ENCODE measurements around the gene ASF1B. TPM values are rescaled to one million over a fixed set of nuclear protein-coding genes. Genes with fewer than 3 reads are reported as not detected.

Gene ASF1B
- total and polyA plus RNA-seq, 8 donors, result 2.6 to 120 (median 7.0) TPM; not detected in 1

GRCh38 chr19:14165990-14166830 lies 29.8 kb upstream of the ASF1B start:
- WGBS, 5 donors, result 55 to 76% (median 69%) methylated on average over 18 to 20 of the region's 20 CpGs
- peak overlapping the region in 1 of 4 donors; percentile 0 for H3K4me3 ChIP-seq
- H3K4me1 ChIP-seq, result peaks cover 6 to 25% (median 20%) of the 10 kb centered on the region in 4 donors
- H3K27ac ChIP-seq, result peak overlapping the region in 2 of 5 donors; percentile 46 to 51
- no peaks in the 10 kb centered on the region for H3K9me3 ChIP-seq
- no peaks in the 10 kb centered on the region for H3K27me3 ChIP-seq
- intact Hi-C loops (cut with DNase I; ENCODE audit: low total_unique reads), result no loop called here
- DNase-seq, result peak in 1 of 2 donors; percentile 60
- no peak for TF ChIP-seq POLR2AphosphoS5 (IDR thresholded peaks at IDR 0.05)
- no peak for TF ChIP-seq EP300 (IDR thresholded peaks at IDR 0.05)
- TF ChIP-seq POLR2A (IDR thresholded peaks at IDR 0.05), result no peak
- TF ChIP-seq, protein P1, sequence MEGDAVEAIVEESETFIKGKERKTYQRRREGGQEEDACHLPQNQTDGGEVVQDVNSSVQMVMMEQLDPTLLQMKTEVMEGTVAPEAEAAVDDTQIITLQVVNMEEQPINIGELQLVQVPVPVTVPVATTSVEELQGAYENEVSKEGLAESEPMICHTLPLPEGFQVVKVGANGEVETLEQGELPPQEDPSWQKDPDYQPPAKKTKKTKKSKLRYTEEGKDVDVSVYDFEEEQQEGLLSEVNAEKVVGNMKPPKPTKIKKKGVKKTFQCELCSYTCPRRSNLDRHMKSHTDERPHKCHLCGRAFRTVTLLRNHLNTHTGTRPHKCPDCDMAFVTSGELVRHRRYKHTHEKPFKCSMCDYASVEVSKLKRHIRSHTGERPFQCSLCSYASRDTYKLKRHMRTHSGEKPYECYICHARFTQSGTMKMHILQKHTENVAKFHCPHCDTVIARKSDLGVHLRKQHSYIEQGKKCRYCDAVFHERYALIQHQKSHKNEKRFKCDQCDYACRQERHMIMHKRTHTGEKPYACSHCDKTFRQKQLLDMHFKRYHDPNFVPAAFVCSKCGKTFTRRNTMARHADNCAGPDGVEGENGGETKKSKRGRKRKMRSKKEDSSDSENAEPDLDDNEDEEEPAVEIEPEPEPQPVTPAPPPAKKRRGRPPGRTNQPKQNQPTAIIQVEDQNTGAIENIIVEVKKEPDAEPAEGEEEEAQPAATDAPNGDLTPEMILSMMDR (IDR thresholded peaks at IDR 0.05), result no peak
- H3K36me3 ChIP-seq, result peaks cover 17 to 55% (median 49%) of the 10 kb centered on the region in 4 donors

- no peak for TF ChIP-seq POLR2A (IDR thresholded peaks at IDR 0.05)
- TF ChIP-seq EP300 (IDR thresholded peaks at IDR 0.05), result no peak
- TF ChIP-seq, protein P1 (IDR thresholded peaks at IDR 0.05), result no peak
- TF ChIP-seq POLR2AphosphoS5 (IDR thresholded peaks at IDR 0.05), result no peak
- DNase-seq, result no peak
- Histone ChIP-seq H3K4me3 (no peak overlapping the region), H3K36me3 (peaks cover 8 to 49% (median 45%) of the 10 kb centered on the region in 4 donors), H3K4me1 (peaks cover 6 to 25% (median 20%) of the 10 kb centered on the region in 4 donors), H3K27me3 (no peaks in the 10 kb centered on the region), H3K9me3 (no peaks in the 10 kb centered on the region), H3K27ac (no peak overlapping the region)
- 78 to 81% (median 80%) methylated on average over 10 to 16 of the region's 16 CpGs for WGBS, 5 donors
- intact Hi-C loops (cut with DNase I; ENCODE audit: low total_unique reads), result no loop called here
Observed at GRCh38 chr19:14164724-14165493, 28.5 kb upstream of the ASF1B start.

- Histone ChIP-seq H3K36me3 (peaks cover 12 to 49% (median 45%) of the 10 kb centered on the region in 4 donors), H3K4me1 (peaks cover 6 to 25% (median 20%) of the 10 kb centered on the region in 4 donors), H3K9me3 (no peaks in the 10 kb centered on the region), H3K27me3 (no peaks in the 10 kb centered on the region), H3K27ac (no peak overlapping the region), H3K4me3 (no peak overlapping the region)
- no peak for TF ChIP-seq POLR2AphosphoS5 (IDR thresholded peaks at IDR 0.05)
- no peak for TF ChIP-seq EP300 (IDR thresholded peaks at IDR 0.05)
- no peak for TF ChIP-seq POLR2A (IDR thresholded peaks at IDR 0.05)
- TF ChIP-seq, protein P1 (IDR thresholded peaks at IDR 0.05), result no peak
- 71 to 78% (median 74%) methylated on average over 10 to 11 of the region's 11 CpGs for WGBS, 5 donors
- intact Hi-C loops (cut with DNase I; ENCODE audit: low total_unique reads), result no loop called here
- DNase-seq, result no peak
Observed at GRCh38 chr19:14164082-14164481, 27.7 kb upstream of the ASF1B start.

- Histone ChIP-seq H3K4me1 (peaks cover 6 to 21% (median 18%) of the 10 kb centered on the region in 4 donors), H3K4me3 (no peak overlapping the region), H3K36me3 (peaks cover 15 to 55% (median 49%) of the 10 kb centered on the region in 4 donors), H3K27ac (no peak overlapping the region), H3K27me3 (no peaks in the 10 kb centered on the region), H3K9me3 (no peaks in the 10 kb centered on the region)
- intact Hi-C loops (cut with DNase I; ENCODE audit: low total_unique reads), result no loop called here
- WGBS, 5 donors, result 96 to 98% (median 96%) methylated on average over 34 to 38 of the region's 38 CpGs
- TF ChIP-seq, protein P1 (IDR thresholded peaks at IDR 0.05), result no peak
- no peak for TF ChIP-seq POLR2A (IDR thresholded peaks at IDR 0.05)
- TF ChIP-seq POLR2AphosphoS5 (IDR thresholded peaks at IDR 0.05), result no peak
- TF ChIP-seq EP300 (IDR thresholded peaks at IDR 0.05), result no peak
- no peak for DNase-seq
Observed at GRCh38 chr19:14162871-14163297, 26.5 kb upstream of the ASF1B start.
